ENCODE measurements around the gene RNF146. TPM values are rescaled to one million over a fixed set of nuclear protein-coding genes. Genes with fewer than 3 reads are reported as not detected.

Gene RNF146
- total and polyA plus RNA-seq, 2 experiments from 2014 or later: 24.2 to 43.7 TPM

DNA sequence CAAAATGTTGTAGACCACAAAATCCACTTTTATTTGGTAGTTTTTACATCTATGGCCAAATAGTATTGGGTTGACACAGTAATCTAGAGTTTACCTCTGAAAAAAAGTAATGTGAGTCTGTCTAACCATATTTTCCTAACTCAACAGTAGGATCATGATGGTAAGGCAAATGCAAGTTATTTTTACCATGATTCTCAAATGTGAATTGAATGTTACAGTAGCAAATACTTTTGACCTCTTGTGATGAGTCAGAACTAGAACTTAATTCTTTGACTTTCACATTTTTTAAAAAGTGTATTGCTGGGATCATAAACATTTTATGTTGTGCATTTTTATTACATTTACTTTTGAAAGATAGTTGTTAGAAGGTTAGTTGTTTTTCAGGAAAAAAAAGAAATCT lies 22.0 kb downstream of the RNF146 start:
- no peaks in the 10 kb centered on the region for H3K27me3 Mint-ChIP-seq (ENCODE audit: insufficient read depth, low read depth, poor library complexity)
- H3K4me1 ChIP-seq (ENCODE audit: insufficient read depth): peaks cover 18% of the 10 kb centered on the region
- H3K27me3 ChIP-seq (ENCODE audit: insufficient read depth): no peaks in the 10 kb centered on the region
- no peaks in the 10 kb centered on the region for H3K9me3 Mint-ChIP-seq
- H3K9me2 ChIP-seq (ENCODE audit: insufficient read depth): no peaks in the 10 kb centered on the region
- no peak overlapping the region for H2AFZ ChIP-seq
- TF ChIP-seq STAT1 (IDR thresholded peaks at IDR 0.05; ENCODE audit: unreplicated experiment) (no peak), CREB1 (CRISPR knock-in tag; IDR thresholded peaks at IDR 0.05; ENCODE audit: low read depth) (no peak), NANOG (IDR thresholded peaks at IDR 0.05; ENCODE audit: borderline replicate concordance) (no peak), ZNF114 (CRISPR knock-in tag; IDR thresholded peaks at IDR 0.05) (no peak), JUNB (IDR thresholded peaks at IDR 0.05; ENCODE audit: unreplicated experiment) (no peak), REST (IDR thresholded peaks at IDR 0.05; ENCODE audit: unreplicated experiment) (no peak), ZNF331 (CRISPR knock-in tag; IDR thresholded peaks at IDR 0.05; ENCODE audit: low read depth) (no peak), ZNF462 (CRISPR knock-in tag; IDR thresholded peaks at IDR 0.05) (no peak), POLR2AphosphoS5 (IDR thresholded peaks at IDR 0.05; ENCODE audit: low read depth) (no peak), EZH2phosphoT487 (IDR thresholded peaks at IDR 0.05; ENCODE audit: unreplicated experiment) (no peak), EZH2 (IDR thresholded peaks at IDR 0.05; ENCODE audit: low read depth, unreplicated experiment) (no peak), CTCF (conservative IDR thresholded peaks at IDR 0.05; ENCODE audit: low read depth in 2 of 2) (no peak)
- TF ChIP-seq, protein P1, sequence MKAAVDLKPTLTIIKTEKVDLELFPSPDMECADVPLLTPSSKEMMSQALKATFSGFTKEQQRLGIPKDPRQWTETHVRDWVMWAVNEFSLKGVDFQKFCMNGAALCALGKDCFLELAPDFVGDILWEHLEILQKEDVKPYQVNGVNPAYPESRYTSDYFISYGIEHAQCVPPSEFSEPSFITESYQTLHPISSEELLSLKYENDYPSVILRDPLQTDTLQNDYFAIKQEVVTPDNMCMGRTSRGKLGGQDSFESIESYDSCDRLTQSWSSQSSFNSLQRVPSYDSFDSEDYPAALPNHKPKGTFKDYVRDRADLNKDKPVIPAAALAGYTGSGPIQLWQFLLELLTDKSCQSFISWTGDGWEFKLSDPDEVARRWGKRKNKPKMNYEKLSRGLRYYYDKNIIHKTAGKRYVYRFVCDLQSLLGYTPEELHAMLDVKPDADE (IDR thresholded peaks at IDR 0.05): no peak
- H3K4me2 ChIP-seq: no peak overlapping the region
- H3K36me3 ChIP-seq (ENCODE audit: insufficient read depth): peaks cover 5% of the 10 kb centered on the region; the same call in 1 of the 2 replicates
- peaks cover 17% of the 10 kb centered on the region; the same call in 2 of the 3 replicates for H3K36me3 Mint-ChIP-seq (ENCODE audit: low read depth)
- H3K27ac Mint-ChIP-seq: no peak overlapping the region
- ATAC-seq (no peak), DNase-seq (ENCODE audit: low spot score) (no peak)
- peaks cover 19% of the 10 kb centered on the region for H3K4me1 Mint-ChIP-seq
- no peaks in the 10 kb centered on the region; the same call in none of the 2 replicates for H4K20me1 ChIP-seq (replicated peaks; ENCODE audit: insufficient read depth)
- H3K4me3 ChIP-seq: no peak overlapping the region
- no peaks in the 10 kb centered on the region; the same call in 1 of the 2 replicates for H3K79me2 ChIP-seq (replicated peaks; ENCODE audit: insufficient read depth)
- no peak overlapping the region; the same call in 1 of the 2 replicates for H3K27ac ChIP-seq (ENCODE audit: low read depth)
- no peak overlapping the region for H3K4me3 Mint-ChIP-seq
- H3F3A ChIP-seq (replicated peaks; ENCODE audit: low read depth): no peaks in the 10 kb centered on the region
